DND-41 (cell line): ENCODE measurements around the gene MC2R.
"Not testable (repeated sequence)": the region's sequence is repeated elsewhere in the genome, so short reads cannot be mapped to it uniquely, and the experiment has no call there.

Experiments used
- ATAC-seq: fragments of 200-7000 bp; cut with Tn5 transposase; 3 replicates; pipeline ENCODE4 v1.9.1; 2021; ENCODE audit warnings: low read depth; ENCODE audit not compliant: insufficient read depth
- DNase-seq: peaks from one replicate; pipeline ENCODE4 v3.0.0-alpha.2; 2020
- H2AFZ ChIP-seq: 2 replicates; pipeline ENCODE4 v1.6.0; 2012; ENCODE audit warnings: low read depth, low read length
- H3K27ac ChIP-seq: 2 replicates; pipeline ENCODE4 v1.5.1; 2012; ENCODE audit warnings: low read length, inconsistent platforms
- H3K27me3 ChIP-seq: fragments of 200-600 bp; sonication (generic); 2 replicates; pipeline ENCODE4 v1.6.0; 2012; ENCODE audit warnings: low read length, mild to moderate bottlenecking, inconsistent platforms; ENCODE audit not compliant: insufficient read depth, poor library complexity
- H3K36me3 ChIP-seq: 2 replicates; pipeline ENCODE4 v1.5.1; 2012; ENCODE audit warnings: low read length, inconsistent platforms; ENCODE audit not compliant: insufficient read depth
- H3K4me1 ChIP-seq: 2 replicates; pipeline ENCODE4 v1.5.1; 2012; ENCODE audit warnings: mild to moderate bottlenecking, low read length; ENCODE audit not compliant: insufficient read depth
- H3K4me2 ChIP-seq: 2 replicates; pipeline ENCODE4 v1.6.0; 2012; ENCODE audit warnings: mild to moderate bottlenecking, moderate library complexity, low read length, inconsistent platforms; ENCODE audit not compliant: insufficient read depth
- H3K4me3 ChIP-seq, 2 experiments: fragments of 200-600 bp in 1 of 2; shearing (Covaris generic) in 1 of 2; 2 replicates each; pipeline ENCODE4 v1.5.1; 2012 to 2016; ENCODE audit warnings: inconsistent platforms in 2 of 2, low read length in 2 of 2, mild to moderate bottlenecking in 2 of 2, low read depth in 1 of 2, moderate library complexity in 1 of 2
- H3K79me2 ChIP-seq: 2 replicates; pipeline ENCODE4 v1.6.0; 2012; ENCODE audit warnings: low read length, inconsistent platforms; ENCODE audit not compliant: insufficient read depth
- H3K9ac ChIP-seq: 2 replicates; pipeline ENCODE4 v1.6.0; 2012; ENCODE audit warnings: low read depth, mild to moderate bottlenecking, inconsistent platforms, low read length, moderate library complexity
- H3K9me3 ChIP-seq: 2 replicates; pipeline ENCODE4 v1.5.1; 2012; ENCODE audit warnings: low read length, moderate library complexity, mild to moderate bottlenecking, inconsistent platforms; ENCODE audit not compliant: insufficient read depth, severe bottlenecking
- H4K20me1 ChIP-seq: 2 replicates; pipeline ENCODE4 v1.6.0; 2012; ENCODE audit warnings: low read length; ENCODE audit not compliant: insufficient read depth
- EZH2 ChIP-seq: IDR thresholded peaks from 3 replicates; pipeline ENCODE4 v1.6.1; 2012; ENCODE audit warnings: borderline replicate concordance, low read depth, mild to moderate bottlenecking, moderate library complexity, low read length, inconsistent platforms; ENCODE audit not compliant: severe bottlenecking
- TF ChIP-seq, protein P1 (sequence below): IDR thresholded peaks from 2 replicates; pipeline ENCODE4 v1.5.1; 2012; ENCODE audit warnings: borderline replicate concordance, low read length, moderate library complexity, mild to moderate bottlenecking; ENCODE audit not compliant: poor library complexity, severe bottlenecking; ENCODE audit errors: extremely low read depth

The MC2R gene

GRCh38 chr18:13868501-13869271 lies 46.6 kb downstream of the MC2R start:
- Histone ChIP-seq H3K36me3 (no peaks in the 10 kb centered on the region), H3K9ac (no peak overlapping the region), H2AFZ (no peak overlapping the region), H3K4me1 (no peaks in the 10 kb centered on the region), H4K20me1 (no peaks in the 10 kb centered on the region), H3K27ac (no peak overlapping the region), H3K4me3 (no peak overlapping the region), H3K79me2 (no peaks in the 10 kb centered on the region), H3K27me3 (no peaks in the 10 kb centered on the region), H3K4me2 (no peak overlapping the region), H3K9me3 (no peaks in the 10 kb centered on the region)
- ATAC-seq (no peak), DNase-seq (no peak)
- TF ChIP-seq EZH2 = no peak
- TF ChIP-seq, protein P1, sequence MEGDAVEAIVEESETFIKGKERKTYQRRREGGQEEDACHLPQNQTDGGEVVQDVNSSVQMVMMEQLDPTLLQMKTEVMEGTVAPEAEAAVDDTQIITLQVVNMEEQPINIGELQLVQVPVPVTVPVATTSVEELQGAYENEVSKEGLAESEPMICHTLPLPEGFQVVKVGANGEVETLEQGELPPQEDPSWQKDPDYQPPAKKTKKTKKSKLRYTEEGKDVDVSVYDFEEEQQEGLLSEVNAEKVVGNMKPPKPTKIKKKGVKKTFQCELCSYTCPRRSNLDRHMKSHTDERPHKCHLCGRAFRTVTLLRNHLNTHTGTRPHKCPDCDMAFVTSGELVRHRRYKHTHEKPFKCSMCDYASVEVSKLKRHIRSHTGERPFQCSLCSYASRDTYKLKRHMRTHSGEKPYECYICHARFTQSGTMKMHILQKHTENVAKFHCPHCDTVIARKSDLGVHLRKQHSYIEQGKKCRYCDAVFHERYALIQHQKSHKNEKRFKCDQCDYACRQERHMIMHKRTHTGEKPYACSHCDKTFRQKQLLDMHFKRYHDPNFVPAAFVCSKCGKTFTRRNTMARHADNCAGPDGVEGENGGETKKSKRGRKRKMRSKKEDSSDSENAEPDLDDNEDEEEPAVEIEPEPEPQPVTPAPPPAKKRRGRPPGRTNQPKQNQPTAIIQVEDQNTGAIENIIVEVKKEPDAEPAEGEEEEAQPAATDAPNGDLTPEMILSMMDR = no peak

- not testable (repeated sequence) for H3K27ac ChIP-seq, H2AFZ ChIP-seq
Measured at GRCh38 chr18:13862898-13863297, 52.4 kb downstream of the MC2R start.

DNA sequence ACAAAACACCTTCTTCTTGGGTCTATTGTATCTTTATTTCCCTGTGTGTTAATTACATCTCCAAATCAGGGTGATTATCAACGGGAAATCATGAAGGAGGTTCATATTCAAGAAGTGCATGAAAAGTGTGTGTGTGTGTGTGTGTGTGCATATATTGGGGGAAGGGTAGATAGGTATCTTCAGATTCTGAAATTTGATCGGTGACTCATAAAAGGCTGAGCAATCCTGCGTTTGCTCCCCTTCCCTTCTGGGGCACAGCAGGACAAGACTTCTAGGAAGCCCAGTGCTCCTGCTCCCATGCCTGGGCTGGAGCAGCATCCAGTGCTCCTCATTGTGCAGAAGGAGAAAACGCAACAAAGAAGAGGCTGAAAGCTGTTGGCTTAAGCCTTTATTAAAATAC lies 65.5 kb downstream of the MC2R start:
- Histone ChIP-seq H3K9ac (no peak overlapping the region), H3K4me2 (no peak overlapping the region), H3K4me1 (peaks cover 5% of the 10 kb centered on the region), H4K20me1 (no peaks in the 10 kb centered on the region), H3K9me3 (peaks cover 15% of the 10 kb centered on the region), H3K4me3 (no peak overlapping the region), H3K27me3 (no peaks in the 10 kb centered on the region), H3K27ac (no peak overlapping the region), H3K36me3 (no peaks in the 10 kb centered on the region), H3K79me2 (no peaks in the 10 kb centered on the region), H2AFZ (no peak overlapping the region)
- TF ChIP-seq EZH2 = no peak
- TF ChIP-seq, protein P1 = no peak
- DNase-seq (no peak), ATAC-seq (no peak)

More at GRCh38 chr18:13862898-13863297, 52.4 kb downstream of the MC2R start:
- not testable (repeated sequence) for H3K9ac ChIP-seq, H3K36me3 ChIP-seq, H3K27me3 ChIP-seq, H3K4me2 ChIP-seq, H3K4me3 ChIP-seq, H3K9me3 ChIP-seq, H4K20me1 ChIP-seq, ATAC-seq, H3K4me1 ChIP-seq, DNase-seq, H3K79me2 ChIP-seq

- Histone ChIP-seq H3K4me2 (no peak overlapping the region), H3K79me2 (no peaks in the 10 kb centered on the region), H3K27ac (no peak overlapping the region), H4K20me1 (no peaks in the 10 kb centered on the region), H3K9me3 (no peaks in the 10 kb centered on the region), H3K4me1 (peaks cover 36% of the 10 kb centered on the region), H3K36me3 (no peaks in the 10 kb centered on the region), H3K9ac (no peak overlapping the region), H2AFZ (no peak overlapping the region), H3K27me3 (no peaks in the 10 kb centered on the region), H3K4me3 (no peak overlapping the region)
- TF ChIP-seq, protein P1 = no peak
- DNase-seq (no peak), ATAC-seq (no peak)
Measured at GRCh38 chr18:13836559-13836958, 78.8 kb downstream of the MC2R start.
